ENCODE data around the gene SATL1.
"Not testable (repeated sequence)": the region's sequence is repeated elsewhere in the genome, so short reads cannot be mapped to it uniquely, and the experiment has no call there.

Gene SATL1

DNA sequence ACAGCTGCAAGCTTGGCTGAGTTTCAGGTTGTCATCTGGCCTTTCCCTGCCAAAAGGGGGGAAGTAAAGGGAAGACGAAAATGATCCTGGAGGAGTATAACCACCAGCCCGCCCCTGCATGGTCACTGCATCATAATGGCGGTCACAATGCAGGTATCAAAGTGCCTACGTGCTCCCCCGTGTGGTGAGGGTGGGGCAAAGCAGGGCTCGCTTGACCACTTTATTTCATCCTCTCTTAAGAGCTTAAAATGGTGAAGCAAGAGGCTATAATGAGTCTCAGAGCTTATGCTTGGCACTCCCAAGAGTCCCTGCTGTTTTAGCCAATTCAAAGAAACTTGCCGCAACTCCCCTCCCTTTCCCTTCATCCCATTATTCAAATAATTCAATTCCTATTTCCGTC is 134.3 kb downstream of the SATL1 start:
- H3K4me3 ChIP-seq (ENCODE audit: low read depth, low read length): no peak overlapping the region
- TF ChIP-seq, protein P1, sequence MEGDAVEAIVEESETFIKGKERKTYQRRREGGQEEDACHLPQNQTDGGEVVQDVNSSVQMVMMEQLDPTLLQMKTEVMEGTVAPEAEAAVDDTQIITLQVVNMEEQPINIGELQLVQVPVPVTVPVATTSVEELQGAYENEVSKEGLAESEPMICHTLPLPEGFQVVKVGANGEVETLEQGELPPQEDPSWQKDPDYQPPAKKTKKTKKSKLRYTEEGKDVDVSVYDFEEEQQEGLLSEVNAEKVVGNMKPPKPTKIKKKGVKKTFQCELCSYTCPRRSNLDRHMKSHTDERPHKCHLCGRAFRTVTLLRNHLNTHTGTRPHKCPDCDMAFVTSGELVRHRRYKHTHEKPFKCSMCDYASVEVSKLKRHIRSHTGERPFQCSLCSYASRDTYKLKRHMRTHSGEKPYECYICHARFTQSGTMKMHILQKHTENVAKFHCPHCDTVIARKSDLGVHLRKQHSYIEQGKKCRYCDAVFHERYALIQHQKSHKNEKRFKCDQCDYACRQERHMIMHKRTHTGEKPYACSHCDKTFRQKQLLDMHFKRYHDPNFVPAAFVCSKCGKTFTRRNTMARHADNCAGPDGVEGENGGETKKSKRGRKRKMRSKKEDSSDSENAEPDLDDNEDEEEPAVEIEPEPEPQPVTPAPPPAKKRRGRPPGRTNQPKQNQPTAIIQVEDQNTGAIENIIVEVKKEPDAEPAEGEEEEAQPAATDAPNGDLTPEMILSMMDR (IDR thresholded peaks at IDR 0.05; ENCODE audit: low read depth, low read length): peak; percentile 46

DNA sequence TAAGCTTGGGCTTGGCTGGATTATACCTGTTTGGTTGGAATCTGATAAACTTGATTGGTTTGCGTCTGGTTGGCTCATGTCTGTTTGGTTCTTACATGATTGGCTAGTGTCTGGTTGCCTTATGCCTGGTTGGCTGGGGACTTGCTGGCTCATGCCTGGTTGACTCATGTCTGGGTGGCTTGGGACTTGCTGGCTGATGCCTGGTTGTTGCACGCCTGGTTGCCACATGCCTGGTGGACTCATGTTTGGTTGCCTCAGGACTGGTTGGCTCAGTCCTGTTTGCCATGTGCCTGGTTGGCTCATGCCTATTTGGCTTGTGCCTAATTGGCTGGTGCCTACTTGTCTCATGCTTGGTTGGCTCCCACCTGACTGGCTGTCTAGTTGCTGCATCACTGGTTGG is 135.4 kb downstream of the SATL1 start:
- no peak overlapping the region for H3K4me3 ChIP-seq (ENCODE audit: low read depth, low read length)
- TF ChIP-seq, protein P1 (IDR thresholded peaks at IDR 0.05; ENCODE audit: low read depth, low read length): no peak

GRCh38 chrX:85107407-85107806 is 136.2 kb downstream of the SATL1 start:
- no peak overlapping the region for H3K4me3 ChIP-seq (ENCODE audit: low read depth, low read length)
- TF ChIP-seq, protein P1 (IDR thresholded peaks at IDR 0.05; ENCODE audit: low read depth, low read length): no peak

DNA sequence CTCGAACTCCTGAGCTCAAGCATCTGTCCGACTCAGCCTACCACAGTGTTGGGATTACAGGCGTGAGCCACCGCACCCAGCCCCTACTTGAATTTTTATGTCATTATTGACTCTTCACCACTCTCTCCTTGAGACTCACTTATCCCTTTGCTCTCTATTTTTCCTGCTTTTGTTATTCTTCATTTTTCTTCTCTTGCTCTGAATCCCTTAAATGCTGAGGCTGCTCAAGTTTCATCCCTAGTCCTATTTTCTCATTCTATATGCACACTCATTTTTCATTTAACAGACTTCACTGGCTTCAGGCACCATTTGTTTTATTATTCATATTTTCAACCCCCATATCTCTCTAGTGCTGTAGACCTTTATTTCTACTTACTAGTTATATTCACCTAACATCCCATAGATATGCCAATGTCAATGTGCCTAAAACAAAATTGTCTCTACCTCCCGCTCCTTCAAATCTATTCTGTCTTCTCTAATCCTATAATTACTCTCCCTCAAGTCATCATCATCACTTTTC is 154.2 kb downstream of the SATL1 start:
- no peak overlapping the region for H3K4me3 ChIP-seq (ENCODE audit: low read depth, low read length)
- TF ChIP-seq, protein P1 (IDR thresholded peaks at IDR 0.05; ENCODE audit: low read depth, low read length): no peak

DNA sequence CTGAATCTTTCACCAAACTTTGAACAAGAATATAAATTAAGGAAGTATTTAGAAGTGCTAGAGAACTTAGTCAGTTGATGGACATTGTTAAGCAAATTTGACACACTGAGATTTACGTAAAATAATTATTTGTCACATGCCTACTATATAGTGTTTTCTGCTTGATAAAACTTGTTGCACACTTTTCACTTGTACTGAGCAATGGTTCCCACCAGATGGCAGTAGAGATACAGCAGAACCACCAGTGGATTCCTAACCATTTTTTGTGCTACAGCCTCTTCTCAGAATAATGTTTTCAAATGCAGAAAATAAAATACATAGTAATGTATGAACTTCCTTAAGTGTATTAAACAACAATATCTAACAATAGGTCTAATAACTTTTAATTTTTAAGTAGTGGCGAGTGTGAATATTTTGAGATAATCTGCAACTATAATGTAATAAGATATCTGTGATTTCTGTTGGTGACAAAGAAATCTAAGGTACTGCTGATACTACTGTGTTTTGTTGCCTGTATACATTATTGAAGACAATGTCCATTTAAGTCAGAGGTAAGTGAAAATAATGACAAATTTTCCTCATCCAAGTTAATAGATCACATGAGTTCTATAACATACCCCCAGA is 158.7 kb downstream of the SATL1 start:
- H3K4me3 ChIP-seq (ENCODE audit: low read depth, low read length): no peak overlapping the region
- TF ChIP-seq, protein P1 (IDR thresholded peaks at IDR 0.05; ENCODE audit: low read depth, low read length): peak; percentile 79

GRCh38 chrX:85077247-85077646 is 166.3 kb downstream of the SATL1 start:
- not testable (repeated sequence) for H3K4me3 ChIP-seq (ENCODE audit: low read depth, low read length)

GRCh38 chrX:85065512-85066198 is 177.9 kb downstream of the SATL1 start:
- TF ChIP-seq, protein P1 (IDR thresholded peaks at IDR 0.05; ENCODE audit: low read depth, low read length): no peak

More at GRCh38 chrX:85065512-85066198, 177.9 kb downstream of the SATL1 start:
- no peak overlapping the region for H3K4me3 ChIP-seq (ENCODE audit: low read depth, low read length)

Measured in WI38 (cell line).